ENCODE data around the gene BRINP3. TPM values are rescaled to one million over a fixed set of nuclear protein-coding genes. Genes with fewer than 3 reads are reported as not detected.

The BRINP3 gene
- total and polyA plus RNA-seq, 2 donors (not counting 3 experiments of a cell fraction or from before 2014, with no cell fraction given), result not detected

- intact Hi-C loops (cut with micrococcal nuclease), result no loop called here
- CTCF ChIA-PET, result interaction anchor here (0.7 kb wide), 1 partner anchor 18 kb away, joined by 3 read pairs; no protein-coding TSS in a partner anchor
- FAIRE-seq (no peak), DNase-seq (ENCODE audit: low read depth, low spot score) (no peak)
- no TSS peak for BruUV-seq (replicated peaks)
- no peaks in the 10 kb centered on the region for H3K27me3 ChIP-seq (ENCODE audit: control insufficient read depth in 2 of 2, insufficient read depth in 2 of 2, low read length in 2 of 2)
- H3K27ac ChIP-seq (ENCODE audit: insufficient read depth, low read depth, low read length), result no peak overlapping the region
- no peak for TF ChIP-seq EZH2 (IDR thresholded peaks at IDR 0.05; ENCODE audit: borderline replicate concordance, low read depth, low read length, severe bottlenecking)
- no peak for TF ChIP-seq POLR2A (IDR thresholded peaks at IDR 0.05; ENCODE audit: low read depth, low read length)
- no peak for TF ChIP-seq POLR2AphosphoS5 (IDR thresholded peaks at IDR 0.05; ENCODE audit: insufficient read depth, low read depth, low read length)
- no peak for TF ChIP-seq CTCF (IDR thresholded peaks at IDR 0.05; ENCODE audit: extremely low read depth in 1 of 2, insufficient read depth in 1 of 2, low read depth in 1 of 2, low read length in 2 of 2)
- no peak for TF ChIP-seq FOS (IDR thresholded peaks at IDR 0.05; ENCODE audit: borderline replicate concordance, insufficient read depth, low read length)
- TF ChIP-seq, protein P1, sequence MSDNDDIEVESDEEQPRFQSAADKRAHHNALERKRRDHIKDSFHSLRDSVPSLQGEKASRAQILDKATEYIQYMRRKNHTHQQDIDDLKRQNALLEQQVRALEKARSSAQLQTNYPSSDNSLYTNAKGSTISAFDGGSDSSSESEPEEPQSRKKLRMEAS (IDR thresholded peaks at IDR 0.05; ENCODE audit: insufficient read depth, insufficient read length), result no peak
- TF ChIP-seq MYC (IDR thresholded peaks at IDR 0.05; ENCODE audit: low read depth, low read length), result no peak
- TF ChIP-seq GATA2 (IDR thresholded peaks at IDR 0.05; ENCODE audit: insufficient read depth, insufficient read length, low read depth, low read length), result no peak
- no peak overlapping the region for H2AFZ ChIP-seq (ENCODE audit: low read depth, low read length)
- H3K4me3 ChIP-seq (replicated peaks in 1 of 3; ENCODE audit: insufficient read depth in 1 of 3, low read depth in 1 of 3, low read length in 3 of 3), result no peak overlapping the region
- H3K9me1 ChIP-seq (replicated peaks; ENCODE audit: control insufficient read depth, extremely low read depth, insufficient read depth, low read length), result no peaks in the 10 kb centered on the region
- H3K79me2 ChIP-seq (ENCODE audit: control insufficient read depth, insufficient read depth, low read length), result no peaks in the 10 kb centered on the region
- no peak overlapping the region for H3K9ac ChIP-seq (replicated peaks; ENCODE audit: extremely low read depth, insufficient read depth, low read length)
- dilution Hi-C loops (cut with MboI; ENCODE audit: extremely low pct_ligation_motif_present, low sequenced_read_pairs), result no loop called here
- H3K9me3 ChIP-seq (replicated peaks; ENCODE audit: control insufficient read depth, insufficient read depth, low read length), result no peaks in the 10 kb centered on the region
- H3K36me3 ChIP-seq (ENCODE audit: control insufficient read depth in 2 of 2, extremely low read depth in 1 of 2, insufficient read depth in 2 of 2, low read length in 2 of 2), result no peaks in the 10 kb centered on the region
- no peak overlapping the region for H3K4me2 ChIP-seq (ENCODE audit: insufficient read depth, low read length)
- POLR2A ChIA-PET, result no interaction called here
- no peaks in the 10 kb centered on the region for H3K4me1 ChIP-seq (ENCODE audit: control insufficient read depth, extremely low read depth, insufficient read depth, low read length)
- H4K20me1 ChIP-seq (replicated peaks; ENCODE audit: control insufficient read depth, extremely low read depth, insufficient read depth, low read length), result no peaks in the 10 kb centered on the region
Measured at GRCh38 chr1:190328361-190328760, 149.3 kb downstream of the BRINP3 start.

Measured in endothelial cell of umbilical vein (primary cell).